ENCODE measurements around the gene PSMD11. TPM values are rescaled to one million over a fixed set of nuclear protein-coding genes. Genes with fewer than 3 reads are reported as not detected.

Gene PSMD11
- total and polyA plus RNA-seq, 2 donors (not counting 3 experiments of a cell fraction or from before 2014, with no cell fraction given) = 59.4 to 153 TPM

GRCh38 chr17:32518646-32519227 lies 74.4 kb downstream of the PSMD11 start:
- FAIRE-seq (no peak), DNase-seq (ENCODE audit: low read depth, low spot score) (no peak)
- Histone ChIP-seq H3K9me3 (replicated peaks; ENCODE audit: control insufficient read depth, insufficient read depth, low read length) (no peaks in the 10 kb centered on the region), H2AFZ (ENCODE audit: low read depth, low read length) (peak overlapping the region; percentile 9), H3K4me3 (replicated peaks in 1 of 3; ENCODE audit: insufficient read depth in 1 of 3, low read depth in 1 of 3, low read length in 3 of 3) (peak overlapping the region in 1 of 3 experiments; percentile 48), H3K36me3 (ENCODE audit: control insufficient read depth in 2 of 2, extremely low read depth in 1 of 2, insufficient read depth in 2 of 2, low read length in 2 of 2) (no peaks in the 10 kb centered on the region), H3K9ac (replicated peaks; ENCODE audit: extremely low read depth, insufficient read depth, low read length) (peak overlapping the region; percentile 28), H3K27me3 (ENCODE audit: control insufficient read depth in 2 of 2, insufficient read depth in 2 of 2, low read length in 2 of 2) (no peaks in the 10 kb centered on the region), H4K20me1 (replicated peaks; ENCODE audit: control insufficient read depth, extremely low read depth, insufficient read depth, low read length) (no peaks in the 10 kb centered on the region), H3K9me1 (replicated peaks; ENCODE audit: control insufficient read depth, extremely low read depth, insufficient read depth, low read length) (no peaks in the 10 kb centered on the region), H3K4me2 (ENCODE audit: insufficient read depth, low read length) (peak overlapping the region; percentile 39), H3K4me1 (ENCODE audit: control insufficient read depth, extremely low read depth, insufficient read depth, low read length) (peaks cover 19% of the 10 kb centered on the region), H3K27ac (ENCODE audit: insufficient read depth, low read depth, low read length) (peak overlapping the region; percentile 22), H3K79me2 (ENCODE audit: control insufficient read depth, insufficient read depth, low read length) (no peaks in the 10 kb centered on the region)
- TF ChIP-seq JUN (IDR thresholded peaks at IDR 0.05; ENCODE audit: borderline replicate concordance, insufficient read depth, insufficient read length, low read depth) = no peak
- no peak for TF ChIP-seq FOS (IDR thresholded peaks at IDR 0.05; ENCODE audit: borderline replicate concordance, insufficient read depth, low read length)
- BruUV-seq (replicated peaks) = no TSS peak
- intact Hi-C loops (cut with micrococcal nuclease) (loop anchor here (1.0 kb wide), 1 partner anchor 32 kb away; the partner anchor contains the start of gene CDK5R1), dilution Hi-C loops (cut with MboI; ENCODE audit: extremely low pct_ligation_motif_present, low sequenced_read_pairs) (no loop called here)
- ChIA-PET POLR2A (no interaction called here), CTCF (interaction anchor here (0.9 kb wide), 1 partner anchor 31 kb away, joined by 3 read pairs; no protein-coding TSS in a partner anchor)

DNA sequence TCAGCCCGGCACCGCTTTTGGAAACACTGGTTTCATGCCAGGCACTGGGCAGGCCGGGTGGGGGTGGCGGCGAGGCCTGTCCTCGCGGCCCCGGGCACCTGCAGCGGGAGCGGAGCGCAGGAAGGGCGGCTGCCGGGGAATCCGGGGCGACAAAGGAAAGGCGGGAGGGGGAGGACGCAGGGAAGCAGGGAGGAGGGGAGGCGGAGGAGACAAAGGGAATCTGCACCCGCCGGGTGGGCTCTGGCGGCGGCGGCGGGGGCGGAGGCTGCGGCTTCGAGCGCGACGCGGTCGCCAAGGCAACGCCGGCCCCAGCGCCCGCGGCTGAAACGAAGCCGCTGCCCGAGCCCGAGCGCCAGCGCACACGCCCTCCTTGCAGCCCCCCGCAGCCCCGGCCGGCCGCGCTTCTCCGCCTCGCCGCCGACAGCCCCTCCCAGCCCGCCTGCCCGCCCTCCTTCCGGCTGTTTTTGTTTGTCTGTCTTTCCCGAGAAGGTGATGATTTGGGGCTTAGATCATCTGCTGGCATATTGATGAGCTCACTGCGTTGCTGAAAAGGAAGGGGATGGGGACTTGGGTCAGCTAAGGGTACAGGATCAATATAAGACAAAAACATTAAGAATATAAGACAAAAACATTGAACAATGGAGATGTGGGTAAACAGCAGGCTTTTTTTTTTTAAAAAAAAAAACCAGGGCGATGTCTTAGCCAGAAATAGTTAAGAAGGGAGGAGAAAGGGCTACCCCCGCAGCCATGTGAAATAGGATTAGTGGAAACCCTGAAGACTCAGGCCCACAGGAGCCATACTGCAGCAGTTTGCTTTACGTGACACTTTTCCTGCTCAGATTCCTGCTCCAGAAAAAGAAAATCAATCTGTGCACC lies 75.2 kb downstream of the PSMD11 start:
- H3K4me3 ChIP-seq (replicated peaks in 1 of 3; ENCODE audit: insufficient read depth in 1 of 3, low read depth in 1 of 3, low read length in 3 of 3) = peak overlapping the region; percentile 6 to 50 (median 48)
- peak; percentile 49 for DNase-seq (ENCODE audit: low read depth, low spot score)
- H2AFZ ChIP-seq (ENCODE audit: low read depth, low read length) = peak overlapping the region; percentile 43
- intact Hi-C loops (cut with micrococcal nuclease) = loop anchor here (1.0 kb wide), 3 partner anchors 17 to 33 kb away; partner anchors contain the start of gene CDK5R1
- CTCF ChIA-PET = interaction anchor here (0.9 kb wide), 1 partner anchor 30 kb away, joined by 3 read pairs; no protein-coding TSS in a partner anchor
- H3K27me3 ChIP-seq (ENCODE audit: control insufficient read depth in 2 of 2, insufficient read depth in 2 of 2, low read length in 2 of 2) = no peaks in the 10 kb centered on the region
- no peaks in the 10 kb centered on the region for H3K9me1 ChIP-seq (replicated peaks; ENCODE audit: control insufficient read depth, extremely low read depth, insufficient read depth, low read length)
- H4K20me1 ChIP-seq (replicated peaks; ENCODE audit: control insufficient read depth, extremely low read depth, insufficient read depth, low read length) = no peaks in the 10 kb centered on the region
- no peak for FAIRE-seq
- peaks cover 19% of the 10 kb centered on the region for H3K4me1 ChIP-seq (ENCODE audit: control insufficient read depth, extremely low read depth, insufficient read depth, low read length)
- H3K79me2 ChIP-seq (ENCODE audit: control insufficient read depth, insufficient read depth, low read length) = no peaks in the 10 kb centered on the region
- peak overlapping the region; percentile 56 for H3K4me2 ChIP-seq (ENCODE audit: insufficient read depth, low read length)
- H3K27ac ChIP-seq (ENCODE audit: insufficient read depth, low read depth, low read length) = peak overlapping the region; percentile 66
- TF ChIP-seq MAX (IDR thresholded peaks at IDR 0.05; ENCODE audit: insufficient read depth, insufficient read length) (no peak), POLR2AphosphoS5 (IDR thresholded peaks at IDR 0.05; ENCODE audit: insufficient read depth, low read depth, low read length) (peak; percentile 67)
- POLR2A ChIA-PET = interaction anchor here (0.6 kb wide), 1 partner anchor 967 kb away, joined by 3 read pairs; no protein-coding TSS in a partner anchor
- no TSS peak for BruUV-seq (replicated peaks)
- dilution Hi-C loops (cut with MboI; ENCODE audit: extremely low pct_ligation_motif_present, low sequenced_read_pairs) = no loop called here
- H3K36me3 ChIP-seq (ENCODE audit: control insufficient read depth in 2 of 2, extremely low read depth in 1 of 2, insufficient read depth in 2 of 2, low read length in 2 of 2) = no peaks in the 10 kb centered on the region
- H3K9ac ChIP-seq (replicated peaks; ENCODE audit: extremely low read depth, insufficient read depth, low read length) = peak overlapping the region; percentile 61
- no peaks in the 10 kb centered on the region for H3K9me3 ChIP-seq (replicated peaks; ENCODE audit: control insufficient read depth, insufficient read depth, low read length)
